GM23338 (cell line): ENCODE data around the gene NFS1. TPM values are rescaled to one million over a fixed set of nuclear protein-coding genes. Genes with fewer than 3 reads are reported as not detected.

ENCODE experiments used
- ATAC-seq: fragments of 200-7000 bp; cut with Tn5 transposase; 3 replicates; pipeline ENCODE4 v1.9.1; 2020
- DNase-seq: peaks from one replicate; pipeline ENCODE4 v3.0.0-alpha.2; 2015; ENCODE audit warnings: low spot score
- H2AFZ ChIP-seq: fragments of 200-600 bp; sonication (generic); 2 replicates; pipeline ENCODE4 v1.8.0; 2016; ENCODE audit warnings: antibody characterized with exemption, mild to moderate bottlenecking, moderate library complexity
- H3F3A ChIP-seq: fragments of 200-600 bp; sonication (generic); replicated peaks from 2 replicates; pipeline ENCODE4 v1.8.0; 2017; ENCODE audit warnings: antibody characterized with exemption, mixed run types, low read depth
- H3K27ac ChIP-seq: fragments of 200-600 bp; sonication (generic); 2 replicates; pipeline ENCODE4 v1.6.1; 2016; ENCODE audit warnings: low read depth
- H3K27me3 ChIP-seq: fragments of 200-600 bp; sonication (generic); 2 replicates; pipeline ENCODE4 v1.8.0; 2016; ENCODE audit warnings: mild to moderate bottlenecking, mixed run types, moderate library complexity; ENCODE audit not compliant: insufficient read depth
- H3K36me3 ChIP-seq: fragments of 200-600 bp; sonication (generic); 2 replicates; pipeline ENCODE4 v1.8.0; 2016; ENCODE audit warnings: mild to moderate bottlenecking; ENCODE audit not compliant: insufficient read depth
- H3K4me1 ChIP-seq: fragments of 200-600 bp; sonication (generic); 2 replicates; pipeline ENCODE4 v1.8.0; 2016; ENCODE audit warnings: mild to moderate bottlenecking, moderate library complexity; ENCODE audit not compliant: insufficient read depth
- H3K4me2 ChIP-seq: fragments of 200-600 bp; sonication (generic); 2 replicates; pipeline ENCODE4 v1.7.1; 2017; ENCODE audit warnings: mixed run types
- H3K4me3 ChIP-seq: fragments of 200-600 bp; sonication (generic); 2 replicates; pipeline ENCODE4 v1.6.1; 2016; ENCODE audit warnings: mixed run types
- H3K79me2 ChIP-seq: fragments of 200-600 bp; sonication (generic); replicated peaks from 2 replicates; pipeline ENCODE4 v1.8.0; 2017; ENCODE audit warnings: mild to moderate bottlenecking; ENCODE audit not compliant: insufficient read depth
- H3K9me2 ChIP-seq: fragments of 200-600 bp; sonication (generic); 2 replicates; pipeline ENCODE4 v1.8.0; 2017; ENCODE audit not compliant: insufficient read depth
- H4K20me1 ChIP-seq: fragments of 200-600 bp; sonication (generic); replicated peaks from 2 replicates; pipeline ENCODE4 v1.8.0; 2017; ENCODE audit warnings: mild to moderate bottlenecking; ENCODE audit not compliant: insufficient read depth
- H3K27ac Mint-ChIP-seq: 2 replicates; pipeline ENCODE4 v1.8.0; 2020; ENCODE audit warnings: inconsistent platforms, mild to moderate bottlenecking, moderate library complexity, mixed read lengths
- H3K27me3 Mint-ChIP-seq: 3 replicates; pipeline ENCODE4 v1.8.0; 2022; ENCODE audit warnings: low read depth, mild to moderate bottlenecking, moderate library complexity, mixed read lengths, inconsistent platforms; ENCODE audit not compliant: insufficient read depth, poor library complexity
- H3K36me3 Mint-ChIP-seq: 3 replicates; pipeline ENCODE4 v1.8.0; 2021; ENCODE audit warnings: low read depth, mild to moderate bottlenecking, inconsistent platforms, moderate library complexity, mixed read lengths
- H3K4me1 Mint-ChIP-seq: 3 replicates; pipeline ENCODE4 v1.8.0; 2020; ENCODE audit warnings: mild to moderate bottlenecking, inconsistent platforms, mixed read lengths
- H3K4me3 Mint-ChIP-seq: 3 replicates; pipeline ENCODE4 v1.8.0; 2021; ENCODE audit warnings: moderate library complexity, mild to moderate bottlenecking, inconsistent platforms, mixed read lengths
- H3K9me3 Mint-ChIP-seq: 3 replicates; pipeline ENCODE4 v1.8.0; 2020; ENCODE audit warnings: moderate library complexity, mild to moderate bottlenecking, inconsistent platforms, mixed read lengths
- CREB1 ChIP-seq: fragments of 250-450 bp; sonication (Bioruptor Pico); IDR thresholded peaks from 2 replicates; pipeline ENCODE4 v1.5.0; 2020; ENCODE audit warnings: low read depth, mild to moderate bottlenecking, moderate library complexity
- CTCF ChIP-seq, 2 experiments: fragments of 200-600 bp in 1 of 2; sonication (generic) in 1 of 2; conservative IDR thresholded peaks; 2 replicates each; pipeline versions ENCODE4 v1.5.1 to v1.6.1; 2016 to 2017; ENCODE audit warnings: antibody characterized with exemption in 2 of 2, low read depth in 2 of 2, mild to moderate bottlenecking in 2 of 2, moderate library complexity in 1 of 2
- ETS1 ChIP-seq: IDR thresholded peaks from 2 replicates; pipeline ENCODE4 v1.6.1; 2016; ENCODE audit warnings: antibody characterized with exemption
- EZH2 ChIP-seq: fragments of 200-600 bp; sonication (generic); IDR thresholded peaks from one replicate; pipeline ENCODE4 v1.8.0; 2017; ENCODE audit warnings: antibody characterized with exemption, mild to moderate bottlenecking, low read depth; ENCODE audit not compliant: unreplicated experiment
- EZH2phosphoT487 ChIP-seq: fragments of 200-600 bp; sonication (generic); IDR thresholded peaks from one replicate; pipeline ENCODE4 v1.8.1; 2018; ENCODE audit warnings: antibody characterized with exemption; ENCODE audit not compliant: unreplicated experiment
- JUNB ChIP-seq: IDR thresholded peaks from one replicate; pipeline ENCODE4 v1.6.1; 2016; ENCODE audit warnings: antibody characterized with exemption; ENCODE audit not compliant: unreplicated experiment
- NANOG ChIP-seq: IDR thresholded peaks from 2 replicates; pipeline ENCODE4 v1.6.1; 2016; ENCODE audit warnings: antibody characterized with exemption, borderline replicate concordance
- POLR2AphosphoS5 ChIP-seq: IDR thresholded peaks from 2 replicates; pipeline ENCODE4 v1.6.1; 2016; ENCODE audit warnings: antibody characterized with exemption, low read depth
- REST ChIP-seq: IDR thresholded peaks from one replicate; pipeline ENCODE4 v1.6.1; 2018; ENCODE audit warnings: antibody characterized with exemption; ENCODE audit not compliant: unreplicated experiment
- STAT1 ChIP-seq: IDR thresholded peaks from one replicate; pipeline ENCODE4 v1.6.1; 2016; ENCODE audit warnings: antibody characterized with exemption; ENCODE audit not compliant: unreplicated experiment
- ZNF114 ChIP-seq: fragments of 250-450 bp; sonication (Bioruptor Pico); IDR thresholded peaks from 2 replicates; pipeline ENCODE4 v1.5.0; 2020; ENCODE audit warnings: mild to moderate bottlenecking, moderate library complexity
- ZNF331 ChIP-seq: fragments of 250-450 bp; sonication (Bioruptor Pico); IDR thresholded peaks from 2 replicates; pipeline ENCODE4 v1.5.0; 2020; ENCODE audit warnings: low read depth, mild to moderate bottlenecking, moderate library complexity
- ZNF462 ChIP-seq: fragments of 250-450 bp; sonication (Bioruptor Pico); IDR thresholded peaks from 2 replicates; pipeline ENCODE4 v1.5.0; 2020; ENCODE audit warnings: mild to moderate bottlenecking, moderate library complexity
- polyA plus RNA-seq: library from polyadenylated mRNA; unstranded; fragments of >200 nt; fragmentation: Nextera tagmentation; extraction: Ambion mirVana; gene quantifications from 2 replicates; pipeline ENCODE4 v1.2.1, GENCODE V29; 2016
- total RNA-seq: library from RNA; depleted of rRNA; stranded (reverse); fragments of >200 nt; shearing (Covaris generic); gene quantifications from 2 replicates; pipeline ENCODE4 v1.2.3, GENCODE V29; 2014

Gene NFS1
- total and polyA plus RNA-seq, 2 experiments from 2014 or later: 22.8 to 35.7 TPM

GRCh38 chr20:35724321-35725230, 25.4 kb upstream of the NFS1 start:
- Histone ChIP-seq H2AFZ (no peak overlapping the region), H3K4me3 (no peak overlapping the region), H3K4me1 (no peaks in the 10 kb centered on the region), H3K4me2 (no peak overlapping the region), H3K36me3 (peaks cover 99% of the 10 kb centered on the region), H3K79me2 (peaks cover 99% of the 10 kb centered on the region), H4K20me1 (peaks cover 74% of the 10 kb centered on the region), H3K27ac (no peak overlapping the region), H3K27me3 (no peaks in the 10 kb centered on the region), H3F3A (peaks cover 40% of the 10 kb centered on the region), H3K9me2 (no peaks in the 10 kb centered on the region)
- Mint-ChIP-seq H3K27ac (0 out of 2 replicates have a peak overlapping the region, but pooled peaks have one; percentile 31), H3K4me1 (peaks cover 6% of the 10 kb centered on the region; the same call in 1 of the 3 replicates), H3K36me3 (peaks cover 98% of the 10 kb centered on the region), H3K9me3 (no peaks in the 10 kb centered on the region), H3K27me3 (peaks cover 12% of the 10 kb centered on the region), H3K4me3 (no peak overlapping the region)
- no peak for ATAC-seq
- TF ChIP-seq EZH2phosphoT487 (no peak), NANOG (no peak), ZNF462 (CRISPR knock-in tag) (no peak), EZH2 (no peak), ZNF114 (CRISPR knock-in tag) (no peak), REST (no peak), CREB1 (CRISPR knock-in tag) (no peak), STAT1 (no peak), POLR2AphosphoS5 (no peak), ZNF331 (CRISPR knock-in tag) (no peak), ETS1 (no peak), CTCF (conservative IDR thresholded peaks at IDR 0.05; ENCODE audit: low read depth in 2 of 2) (no peak), JUNB (no peak)
- DNase-seq: no peak
